Muscle layer of colon (tissue), 2 donors: ENCODE results near the gene PPFIBP2.

Experiments used
- H3K27ac ChIP-seq: one replicate; pipeline ENCODE4 v1.7.0; 2013; ENCODE audit warnings: low read depth, mild to moderate bottlenecking, low read length, moderate library complexity
- H3K27me3 ChIP-seq, 2 donors: one replicate each; pipeline ENCODE4 v1.7.0; 2013; ENCODE audit warnings: low read length in 2 of 2, mild to moderate bottlenecking in 2 of 2; ENCODE audit not compliant: insufficient read depth in 2 of 2, control insufficient read depth in 1 of 2
- H3K36me3 ChIP-seq: one replicate; pipeline ENCODE4 v1.7.0; 2013; ENCODE audit warnings: mild to moderate bottlenecking, low read length; ENCODE audit not compliant: insufficient read depth
- H3K4me1 ChIP-seq: one replicate; pipeline ENCODE4 v1.7.0; 2013; ENCODE audit warnings: mild to moderate bottlenecking, low read length; ENCODE audit not compliant: insufficient read depth
- H3K4me3 ChIP-seq, 2 donors: one replicate each; pipeline ENCODE4 v1.7.0; 2013; ENCODE audit warnings: low read length in 2 of 2, low read depth in 1 of 2, mild to moderate bottlenecking in 1 of 2, moderate library complexity in 1 of 2
- H3K9ac ChIP-seq: one replicate; pipeline ENCODE4 v1.7.0; 2013; ENCODE audit warnings: low read length
- H3K9me3 ChIP-seq: one replicate; pipeline ENCODE4 v1.7.0; 2013; ENCODE audit warnings: mild to moderate bottlenecking, low read length
- donor health status: abdominal sarcoma.
- donor health status: Adenocarcinoma of cecum.

Gene PPFIBP2

GRCh38 chr11:7673724-7674434, 160.1 kb downstream of the PPFIBP2 start:
- H3K27ac ChIP-seq: no peak overlapping the region
- peaks cover 8% of the 10 kb centered on the region for H3K4me1 ChIP-seq
- H3K4me3 ChIP-seq: peak overlapping the region; percentile 41 to 42
- no peak overlapping the region for H3K9ac ChIP-seq
- H3K36me3 ChIP-seq: no peaks in the 10 kb centered on the region
- H3K27me3 ChIP-seq: peaks cover 3 to 29% of the 10 kb centered on the region in 2 donors
- H3K9me3 ChIP-seq: no peaks in the 10 kb centered on the region

GRCh38 chr11:7675631-7676030, 161.8 kb downstream of the PPFIBP2 start:
- Histone ChIP-seq H3K4me3 (no peak overlapping the region), H3K4me1 (peaks cover 8% of the 10 kb centered on the region), H3K27me3 (peaks cover 3 to 29% of the 10 kb centered on the region in 2 donors), H3K9ac (no peak overlapping the region), H3K9me3 (no peaks in the 10 kb centered on the region), H3K36me3 (no peaks in the 10 kb centered on the region), H3K27ac (no peak overlapping the region)

DNA sequence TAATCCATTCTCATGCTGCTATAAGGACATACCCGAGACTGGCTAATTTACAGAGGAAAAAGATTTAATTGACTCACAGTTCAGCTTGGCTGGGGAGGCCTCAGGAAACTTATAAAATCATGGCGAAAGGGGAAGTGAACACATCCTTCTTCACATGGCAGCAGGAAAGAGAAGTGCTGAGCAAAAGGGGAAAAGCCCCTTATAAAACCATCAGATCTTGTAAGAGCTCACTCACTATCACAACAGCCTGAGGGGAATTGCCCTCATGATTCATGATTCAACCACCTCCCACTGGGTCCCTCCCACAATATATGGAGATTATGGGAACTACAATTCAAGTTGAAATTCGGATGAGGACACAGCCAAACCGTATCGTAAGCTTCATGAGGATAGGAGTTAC, 163.3 kb downstream of the PPFIBP2 start:
- Histone ChIP-seq H3K36me3 (no peaks in the 10 kb centered on the region), H3K27me3 (peaks cover 3 to 24% of the 10 kb centered on the region in 2 donors), H3K9me3 (no peaks in the 10 kb centered on the region), H3K9ac (no peak overlapping the region), H3K27ac (no peak overlapping the region), H3K4me1 (peaks cover 8% of the 10 kb centered on the region), H3K4me3 (no peak overlapping the region)

DNA sequence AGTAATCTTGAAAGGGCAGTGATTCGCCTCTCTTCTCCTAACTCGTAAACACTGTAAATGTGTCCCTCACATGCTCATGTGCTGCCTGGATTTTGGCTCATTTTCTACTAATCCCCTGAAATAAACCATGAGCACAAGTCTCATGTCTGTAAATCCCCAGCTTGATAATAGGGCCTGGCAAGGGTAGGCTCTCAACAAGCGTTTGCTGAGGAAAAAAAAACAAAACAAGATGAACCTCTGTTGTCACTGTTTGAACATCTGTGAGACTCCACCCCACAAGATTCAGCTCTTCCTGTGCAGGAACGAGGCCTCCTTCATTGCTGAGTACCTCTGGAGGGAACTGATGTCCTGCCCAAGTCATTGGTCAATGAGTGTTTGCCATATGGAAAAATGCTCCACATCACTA, 164.0 kb downstream of the PPFIBP2 start:
- Histone ChIP-seq H3K9me3 (no peaks in the 10 kb centered on the region), H3K27ac (no peak overlapping the region), H3K4me1 (peaks cover 8% of the 10 kb centered on the region), H3K4me3 (no peak overlapping the region), H3K36me3 (no peaks in the 10 kb centered on the region), H3K27me3 (peaks cover under 1 to 16% of the 10 kb centered on the region in 2 donors), H3K9ac (no peak overlapping the region)

DNA sequence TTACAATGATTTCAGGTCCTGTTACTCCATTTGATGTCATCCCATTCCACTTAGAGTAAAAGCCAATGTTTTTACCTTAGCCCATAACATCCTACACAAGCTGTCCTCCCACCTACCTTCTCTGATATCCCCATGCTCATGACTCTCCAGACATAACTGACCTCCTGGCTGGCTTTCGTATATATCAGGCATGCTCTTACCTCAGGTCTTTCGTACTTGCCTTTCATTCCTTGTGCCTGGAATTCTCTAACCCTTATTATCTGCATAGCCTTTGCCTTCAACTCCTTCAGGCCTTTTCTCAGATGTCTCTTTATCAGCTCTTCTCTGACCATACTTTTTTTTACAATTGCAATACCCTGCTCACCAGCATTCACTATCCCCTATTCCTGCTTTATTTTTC, 169.8 kb downstream of the PPFIBP2 start:
- H3K4me1 ChIP-seq: no peaks in the 10 kb centered on the region
- H3K9me3 ChIP-seq: no peaks in the 10 kb centered on the region
- no peak overlapping the region for H3K9ac ChIP-seq
- H3K4me3 ChIP-seq: no peak overlapping the region
- no peaks in the 10 kb centered on the region for H3K27me3 ChIP-seq
- H3K27ac ChIP-seq: no peak overlapping the region
- H3K36me3 ChIP-seq: no peaks in the 10 kb centered on the region

GRCh38 chr11:7686761-7687160, 173.0 kb downstream of the PPFIBP2 start:
- Histone ChIP-seq H3K27me3 (no peaks in the 10 kb centered on the region), H3K4me3 (no peak overlapping the region), H3K27ac (no peak overlapping the region), H3K36me3 (no peaks in the 10 kb centered on the region), H3K9me3 (no peaks in the 10 kb centered on the region), H3K4me1 (no peaks in the 10 kb centered on the region), H3K9ac (no peak overlapping the region)

DNA sequence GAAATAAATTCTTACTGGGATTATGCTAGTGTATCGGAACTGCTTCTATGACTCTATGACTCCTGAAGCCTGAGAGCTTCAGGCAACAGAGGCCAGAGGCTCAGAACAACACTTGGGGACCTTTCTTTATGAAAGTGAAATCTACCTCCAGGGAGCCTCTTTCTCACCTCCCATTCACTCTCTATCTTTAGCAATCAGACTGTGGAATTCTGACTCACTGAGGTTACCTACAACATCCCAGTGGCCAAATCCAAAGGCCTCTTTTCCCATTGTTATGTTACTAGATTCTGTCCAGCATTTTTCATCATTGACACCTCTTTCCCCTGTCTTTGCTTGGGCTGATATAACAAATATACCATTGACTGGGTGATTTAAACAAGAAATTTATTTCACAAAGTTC, 173.6 kb downstream of the PPFIBP2 start:
- Histone ChIP-seq H3K9me3 (no peaks in the 10 kb centered on the region), H3K9ac (no peak overlapping the region), H3K4me1 (no peaks in the 10 kb centered on the region), H3K27me3 (no peaks in the 10 kb centered on the region), H3K27ac (no peak overlapping the region), H3K4me3 (no peak overlapping the region), H3K36me3 (no peaks in the 10 kb centered on the region)

DNA sequence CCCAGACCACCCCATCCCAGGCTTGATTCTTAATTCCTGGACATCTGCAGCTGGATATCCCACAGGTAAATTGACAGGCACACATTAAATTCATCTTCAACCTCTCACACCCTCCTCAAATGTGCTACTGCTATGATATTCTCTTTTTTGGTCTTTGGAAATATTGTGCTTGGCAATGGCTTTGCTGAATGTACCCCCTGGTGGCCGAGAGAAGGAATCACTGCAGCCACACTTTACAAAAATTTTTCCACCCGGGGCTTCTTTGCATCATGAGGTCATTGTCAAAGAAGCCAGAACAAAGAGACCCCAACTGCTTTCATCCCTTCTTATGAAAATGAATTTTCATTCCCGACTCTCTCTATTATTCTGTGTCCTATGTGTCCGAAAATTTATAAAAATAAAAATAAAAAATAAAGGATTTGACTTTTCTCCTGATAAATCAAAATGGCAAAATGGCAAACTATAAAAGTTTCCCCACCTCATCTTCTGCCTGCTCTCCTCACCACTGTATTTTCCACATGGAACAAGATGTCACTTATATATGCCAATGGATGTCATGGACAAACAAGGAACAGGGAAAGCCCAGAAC, 174.5 kb downstream of the PPFIBP2 start:
- H3K9ac ChIP-seq: no peak overlapping the region

GRCh38 chr11:7689239-7689638, 175.4 kb downstream of the PPFIBP2 start:
- no peak overlapping the region for H3K9ac ChIP-seq
- H3K4me3 ChIP-seq: no peak overlapping the region
- no peaks in the 10 kb centered on the region for H3K36me3 ChIP-seq
- no peak overlapping the region for H3K27ac ChIP-seq
- no peaks in the 10 kb centered on the region for H3K27me3 ChIP-seq
- no peaks in the 10 kb centered on the region for H3K4me1 ChIP-seq
- H3K9me3 ChIP-seq: no peaks in the 10 kb centered on the region

More for the DNA sequence above, 174.5 kb downstream of the PPFIBP2 start:
- no peaks in the 10 kb centered on the region for H3K36me3 ChIP-seq
- H3K4me1 ChIP-seq: no peaks in the 10 kb centered on the region
- no peaks in the 10 kb centered on the region for H3K9me3 ChIP-seq
- H3K27me3 ChIP-seq: no peaks in the 10 kb centered on the region
- H3K4me3 ChIP-seq: no peak overlapping the region
- H3K27ac ChIP-seq: no peak overlapping the region

DNA sequence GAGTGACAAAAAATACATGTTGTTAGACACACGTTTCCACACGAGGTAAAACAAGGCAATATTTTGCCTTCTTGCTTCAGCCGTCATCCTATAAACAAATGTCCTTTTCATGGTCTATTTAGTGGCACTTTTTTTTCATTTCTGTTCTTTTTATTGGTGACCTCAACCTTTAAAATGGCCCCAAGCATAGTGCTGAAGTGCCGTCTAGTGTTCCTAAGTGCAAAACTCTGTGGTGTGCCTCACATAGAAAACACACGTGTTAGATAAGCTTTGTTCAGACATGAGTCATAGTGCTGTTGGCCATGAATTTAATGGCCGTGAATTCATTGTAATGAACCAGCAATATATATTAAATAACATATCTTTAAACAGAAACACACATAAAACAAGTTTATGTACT, 176.8 kb downstream of the PPFIBP2 start:
- no peaks in the 10 kb centered on the region for H3K9me3 ChIP-seq
- no peaks in the 10 kb centered on the region for H3K4me1 ChIP-seq
- H3K4me3 ChIP-seq: no peak overlapping the region
- no peaks in the 10 kb centered on the region for H3K27me3 ChIP-seq
- no peaks in the 10 kb centered on the region for H3K36me3 ChIP-seq
- H3K27ac ChIP-seq: no peak overlapping the region
- H3K9ac ChIP-seq: no peak overlapping the region

DNA sequence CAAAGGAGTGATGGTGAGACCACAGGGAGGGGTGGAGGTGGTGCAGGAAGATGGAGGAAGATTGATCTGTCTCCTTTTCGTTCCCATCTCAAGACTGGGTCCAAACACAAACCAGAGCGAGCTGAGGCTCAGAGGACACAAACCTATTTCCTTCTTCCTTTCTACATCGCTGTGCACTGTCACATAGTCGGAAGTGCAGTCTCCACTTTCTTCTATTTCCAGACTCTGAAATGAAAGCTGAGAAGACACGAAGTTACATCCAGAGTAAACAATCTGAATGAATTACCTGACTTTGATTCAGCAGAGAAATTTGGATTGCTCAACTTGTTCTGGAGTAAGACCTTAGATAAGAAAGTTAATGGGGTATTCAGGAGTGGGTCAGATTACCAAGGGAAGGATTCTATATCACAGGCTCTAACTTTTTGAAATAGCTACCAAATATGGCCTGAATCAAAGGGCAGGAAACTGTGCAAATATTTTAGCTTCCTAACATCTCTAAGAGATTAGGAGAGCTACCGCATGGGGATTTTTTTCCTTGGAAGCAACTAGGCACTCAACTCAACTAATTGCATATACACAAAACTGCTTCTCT, 178.1 kb downstream of the PPFIBP2 start:
- H3K27me3 ChIP-seq: no peaks in the 10 kb centered on the region
- H3K9me3 ChIP-seq: no peaks in the 10 kb centered on the region
- H3K27ac ChIP-seq: no peak overlapping the region
- no peak overlapping the region for H3K9ac ChIP-seq
- H3K36me3 ChIP-seq: no peaks in the 10 kb centered on the region
- H3K4me3 ChIP-seq: no peak overlapping the region
- no peaks in the 10 kb centered on the region for H3K4me1 ChIP-seq
